WTC11 (cell line): ENCODE results near the gene SPI1. TPM values are rescaled to one million over a fixed set of nuclear protein-coding genes. Genes with fewer than 3 reads are reported as not detected.

Experiments used
- ATAC-seq: fragments of 200-7000 bp; cut with Tn5 transposase; 2 replicates; pipeline ENCODE4 v1.10.0; 2021; ENCODE audit warnings: mild to moderate bottlenecking, moderate library complexity
- CTCF ChIA-PET: fragments of 300-600 bp; sonication (Branson Sonifier 250); formaldehyde crosslinking; loops from one replicate; lab custom pipeline; 2021; ENCODE audit warnings: antibody characterized with exemption; lab: Charles Lee
- POLR2A ChIA-PET: fragments of 350-600 bp; sonication (Branson Sonifier 250); formaldehyde crosslinking; loops from one replicate; lab custom pipeline; 2021; ENCODE audit warnings: antibody characterized with exemption; lab: Charles Lee
- DNase-seq: peaks from one replicate; pipeline ENCODE4 v3.0.0; 2021; ENCODE audit warnings: low spot score
- H3K27ac Mint-ChIP-seq: 2 replicates; pipeline ENCODE4 v1.8.0; 2021; ENCODE audit warnings: mixed read lengths
- H3K27me3 Mint-ChIP-seq: 2 replicates; pipeline ENCODE4 v1.8.0; 2021; ENCODE audit warnings: low read depth, mild to moderate bottlenecking, moderate library complexity, mixed read lengths
- H3K36me3 Mint-ChIP-seq: 2 replicates; pipeline ENCODE4 v1.8.0; 2021; ENCODE audit warnings: mixed read lengths
- H3K4me1 Mint-ChIP-seq: 2 replicates; pipeline ENCODE4 v1.8.0; 2022; ENCODE audit warnings: mixed read lengths
- H3K4me3 Mint-ChIP-seq: 2 replicates; pipeline ENCODE4 v1.8.0; 2021; ENCODE audit warnings: mild to moderate bottlenecking, moderate library complexity, mixed read lengths
- H3K9me3 Mint-ChIP-seq: 2 replicates; pipeline ENCODE4 v1.8.0; 2021; ENCODE audit warnings: mixed read lengths
- CDX4 ChIP-seq: fragments of 250-450 bp; sonication (Bioruptor Pico); IDR thresholded peaks from 2 replicates; pipeline ENCODE4 v1.9.0; 2021; ENCODE audit warnings: moderate library complexity, mild to moderate bottlenecking, inconsistent platforms, borderline replicate concordance
- ELF4 ChIP-seq: sonication (generic); formaldehyde crosslinking; IDR thresholded peaks from 2 replicates; pipeline ENCODE4 v1.8.1; 2022; ENCODE audit warnings: low read depth, mild to moderate bottlenecking, moderate library complexity, missing genetic modification reagents
- ESRRA ChIP-seq: sonication (generic); formaldehyde crosslinking; IDR thresholded peaks from 2 replicates; pipeline ENCODE4 v1.8.1; 2022; ENCODE audit warnings: mild to moderate bottlenecking, missing genetic modification reagents, borderline replicate concordance
- FOXJ3 ChIP-seq: sonication (generic); formaldehyde crosslinking; IDR thresholded peaks from 2 replicates; pipeline ENCODE4 v1.9.0; 2021; ENCODE audit warnings: missing genetic modification reagents, mild to moderate bottlenecking, borderline replicate concordance
- GRHL2 ChIP-seq: fragments of 250-450 bp; sonication (Bioruptor Pico); IDR thresholded peaks from 2 replicates; pipeline ENCODE4 v1.8.0; 2022; ENCODE audit warnings: mild to moderate bottlenecking, moderate library complexity; ENCODE audit not compliant: insufficient replicate concordance, severe bottlenecking
- NFYB ChIP-seq: sonication (generic); formaldehyde crosslinking; conservative IDR thresholded peaks from 2 replicates; pipeline ENCODE4 v1.8.0; 2022; ENCODE audit warnings: low read depth, missing genetic modification reagents
- PRRX2 ChIP-seq: fragments of 250-450 bp; sonication (Bioruptor Pico); IDR thresholded peaks from 2 replicates; pipeline ENCODE4 v1.8.0; 2021; ENCODE audit warnings: mild to moderate bottlenecking
- SMAD4 ChIP-seq: sonication (generic); formaldehyde crosslinking; IDR thresholded peaks from 2 replicates; pipeline ENCODE4 v1.8.0; 2022; ENCODE audit warnings: mild to moderate bottlenecking, missing genetic modification reagents
- TEAD1 ChIP-seq: sonication (generic); formaldehyde crosslinking; IDR thresholded peaks from 2 replicates; pipeline ENCODE4 v1.8.0; 2022; ENCODE audit warnings: mild to moderate bottlenecking, missing genetic modification reagents
- ZNF219 ChIP-seq: sonication (generic); formaldehyde crosslinking; IDR thresholded peaks from 2 replicates; pipeline ENCODE4 v1.8.0; 2023; ENCODE audit warnings: missing genetic modification reagents, mild to moderate bottlenecking, borderline replicate concordance
- ZNF396 ChIP-seq: fragments of 250-450 bp; sonication (Bioruptor Pico); IDR thresholded peaks from 2 replicates; pipeline ENCODE4 v1.8.0; 2021; ENCODE audit warnings: mild to moderate bottlenecking, moderate library complexity, borderline replicate concordance
- ZNF425 ChIP-seq: fragments of 250-450 bp; sonication (Bioruptor Pico); conservative IDR thresholded peaks from 2 replicates; pipeline ENCODE4 v1.9.0; 2021; ENCODE audit warnings: mild to moderate bottlenecking
- ZNF671 ChIP-seq: fragments of 250-450 bp; sonication (Bioruptor Pico); IDR thresholded peaks from 2 replicates; pipeline ENCODE4 v1.8.0; 2021; ENCODE audit warnings: mild to moderate bottlenecking
- total RNA-seq: library from RNA; stranded (reverse); gene quantifications from 3 replicates; pipeline ENCODE4 v1.2.3, GENCODE V29; 2021
- TF ChIP-seq, protein P1 (sequence below): sonication (generic); formaldehyde crosslinking; IDR thresholded peaks from 2 replicates; pipeline ENCODE4 v1.8.0; 2023; ENCODE audit warnings: missing genetic modification reagents
- TF ChIP-seq, protein P2 (sequence below): sonication (generic); formaldehyde crosslinking; IDR thresholded peaks from 2 replicates; pipeline ENCODE4 v1.8.1; 2023; ENCODE audit warnings: mild to moderate bottlenecking, missing genetic modification reagents, borderline replicate concordance
- TF ChIP-seq, protein P3 (sequence below): fragments of 250-450 bp; sonication (Bioruptor Pico); IDR thresholded peaks from 2 replicates; pipeline ENCODE4 v1.9.0; 2021; ENCODE audit warnings: mild to moderate bottlenecking
- TF ChIP-seq, protein P4 (sequence below): fragments of 250-450 bp; sonication (Bioruptor Pico); IDR thresholded peaks from 2 replicates; pipeline ENCODE4 v1.8.0; 2021; ENCODE audit warnings: mild to moderate bottlenecking
- TF ChIP-seq, protein P5 (sequence below): sonication (generic); formaldehyde crosslinking; IDR thresholded peaks from 2 replicates; pipeline ENCODE4 v1.8.1; 2022; ENCODE audit warnings: low read depth, missing genetic modification reagents, borderline replicate concordance

SPI1 gene
- total RNA-seq, 1 experiment from 2014 or later, result 0.59 TPM

DNA sequence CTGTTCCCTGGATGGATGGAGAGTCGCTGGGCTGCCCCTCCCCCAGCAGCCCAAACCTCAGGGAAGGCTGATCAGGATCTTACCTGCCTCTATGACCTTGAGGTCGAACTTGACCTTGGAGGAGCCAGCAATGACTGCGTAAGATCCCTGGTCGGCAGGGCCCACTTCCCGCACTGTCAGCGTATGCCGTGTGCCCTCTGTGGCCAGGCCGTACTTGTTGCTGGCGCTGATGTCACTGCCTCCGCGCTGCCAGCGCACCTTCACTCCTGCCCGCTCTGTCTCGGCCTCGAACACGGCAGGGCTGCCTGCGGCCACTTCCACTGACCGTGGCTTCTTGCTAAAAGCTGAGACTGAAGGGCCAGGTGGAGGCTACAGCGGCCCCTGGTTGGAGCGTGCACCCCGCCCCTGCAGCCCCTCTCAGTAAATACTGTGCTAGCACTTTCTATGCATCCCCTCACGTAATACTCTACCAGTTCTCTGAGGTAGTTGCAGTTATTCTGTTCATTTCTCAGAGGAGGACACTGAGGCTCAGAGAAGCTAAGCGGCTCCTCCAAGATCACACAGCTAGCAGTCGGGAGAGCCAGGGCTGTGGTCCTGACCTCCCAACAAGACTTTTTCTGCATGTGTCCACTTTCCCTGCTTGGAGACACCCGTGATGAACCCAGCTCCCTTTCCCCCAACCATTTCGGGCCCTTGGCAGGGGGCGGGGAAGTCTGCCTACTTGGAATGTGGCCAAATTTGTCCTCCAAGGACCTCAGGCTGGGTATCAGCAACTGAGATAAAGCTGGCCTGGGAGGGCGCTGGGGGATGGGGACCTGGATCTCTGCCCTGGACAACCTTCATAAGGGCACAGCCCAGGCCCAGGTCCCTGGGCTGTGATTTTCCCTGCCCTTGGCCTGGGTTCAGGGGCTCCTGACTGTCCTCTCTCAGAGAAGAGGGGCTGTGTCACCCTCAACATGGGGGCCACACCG is 26.9 kb downstream of the SPI1 start:
- H3K4me1 Mint-ChIP-seq, result peaks cover 13% of the 10 kb centered on the region
- H3K36me3 Mint-ChIP-seq, result no peaks in the 10 kb centered on the region
- H3K9me3 Mint-ChIP-seq, result no peaks in the 10 kb centered on the region
- TF ChIP-seq ESRRA (CRISPR knock-in tag), result peak; percentile 87; the same call in 1 of the 2 replicates
- TF ChIP-seq, protein P1, sequence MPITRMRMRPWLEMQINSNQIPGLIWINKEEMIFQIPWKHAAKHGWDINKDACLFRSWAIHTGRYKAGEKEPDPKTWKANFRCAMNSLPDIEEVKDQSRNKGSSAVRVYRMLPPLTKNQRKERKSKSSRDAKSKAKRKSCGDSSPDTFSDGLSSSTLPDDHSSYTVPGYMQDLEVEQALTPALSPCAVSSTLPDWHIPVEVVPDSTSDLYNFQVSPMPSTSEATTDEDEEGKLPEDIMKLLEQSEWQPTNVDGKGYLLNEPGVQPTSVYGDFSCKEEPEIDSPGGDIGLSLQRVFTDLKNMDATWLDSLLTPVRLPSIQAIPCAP, result no peak
- DNase-seq, result no peak
- ChIA-PET POLR2A (no interaction called here), CTCF (interaction anchor here (1.2 to 1.4 kb wide), 3 partner anchors 92 to 118 kb away, joined by 3 to 4 read pairs (median 3); partner anchors contain the start of gene NR1H3)
- H3K4me3 Mint-ChIP-seq, result no peak overlapping the region
- peak overlapping the region; percentile 41; the same call in 1 of the 2 replicates for H3K27ac Mint-ChIP-seq
- no peaks in the 10 kb centered on the region for H3K27me3 Mint-ChIP-seq
- no peak for ATAC-seq

- DNase-seq (no peak), ATAC-seq (no peak)
- ChIA-PET POLR2A (interaction anchor here (0.7 kb wide), 1 partner anchor 93 kb away, joined by 4 read pairs; the partner anchor contains the start of gene NR1H3), CTCF (interaction anchor here (1.0 to 1.4 kb wide), 3 partner anchors 24 to 93 kb away, joined by 3 to 6 read pairs (median 3); partner anchors contain the start of gene NR1H3)
- H3K36me3 Mint-ChIP-seq, result no peaks in the 10 kb centered on the region
- no peak overlapping the region for H3K4me3 Mint-ChIP-seq
- H3K27ac Mint-ChIP-seq, result no peak overlapping the region
- no peak for TF ChIP-seq ZNF396
- TF ChIP-seq ZNF219, result no peak
- no peak for TF ChIP-seq ESRRA (CRISPR knock-in tag)
- TF ChIP-seq, protein P2, sequence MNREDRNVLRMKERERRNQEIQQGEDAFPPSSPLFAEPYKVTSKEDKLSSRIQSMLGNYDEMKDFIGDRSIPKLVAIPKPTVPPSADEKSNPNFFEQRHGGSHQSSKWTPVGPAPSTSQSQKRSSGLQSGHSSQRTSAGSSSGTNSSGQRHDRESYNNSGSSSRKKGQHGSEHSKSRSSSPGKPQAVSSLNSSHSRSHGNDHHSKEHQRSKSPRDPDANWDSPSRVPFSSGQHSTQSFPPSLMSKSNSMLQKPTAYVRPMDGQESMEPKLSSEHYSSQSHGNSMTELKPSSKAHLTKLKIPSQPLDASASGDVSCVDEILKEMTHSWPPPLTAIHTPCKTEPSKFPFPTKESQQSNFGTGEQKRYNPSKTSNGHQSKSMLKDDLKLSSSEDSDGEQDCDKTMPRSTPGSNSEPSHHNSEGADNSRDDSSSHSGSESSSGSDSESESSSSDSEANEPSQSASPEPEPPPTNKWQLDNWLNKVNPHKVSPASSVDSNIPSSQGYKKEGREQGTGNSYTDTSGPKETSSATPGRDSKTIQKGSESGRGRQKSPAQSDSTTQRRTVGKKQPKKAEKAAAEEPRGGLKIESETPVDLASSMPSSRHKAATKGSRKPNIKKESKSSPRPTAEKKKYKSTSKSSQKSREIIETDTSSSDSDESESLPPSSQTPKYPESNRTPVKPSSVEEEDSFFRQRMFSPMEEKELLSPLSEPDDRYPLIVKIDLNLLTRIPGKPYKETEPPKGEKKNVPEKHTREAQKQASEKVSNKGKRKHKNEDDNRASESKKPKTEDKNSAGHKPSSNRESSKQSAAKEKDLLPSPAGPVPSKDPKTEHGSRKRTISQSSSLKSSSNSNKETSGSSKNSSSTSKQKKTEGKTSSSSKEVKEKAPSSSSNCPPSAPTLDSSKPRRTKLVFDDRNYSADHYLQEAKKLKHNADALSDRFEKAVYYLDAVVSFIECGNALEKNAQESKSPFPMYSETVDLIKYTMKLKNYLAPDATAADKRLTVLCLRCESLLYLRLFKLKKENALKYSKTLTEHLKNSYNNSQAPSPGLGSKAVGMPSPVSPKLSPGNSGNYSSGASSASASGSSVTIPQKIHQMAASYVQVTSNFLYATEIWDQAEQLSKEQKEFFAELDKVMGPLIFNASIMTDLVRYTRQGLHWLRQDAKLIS (CRISPR knock-in tag), result no peak
- TF ChIP-seq, protein P3, sequence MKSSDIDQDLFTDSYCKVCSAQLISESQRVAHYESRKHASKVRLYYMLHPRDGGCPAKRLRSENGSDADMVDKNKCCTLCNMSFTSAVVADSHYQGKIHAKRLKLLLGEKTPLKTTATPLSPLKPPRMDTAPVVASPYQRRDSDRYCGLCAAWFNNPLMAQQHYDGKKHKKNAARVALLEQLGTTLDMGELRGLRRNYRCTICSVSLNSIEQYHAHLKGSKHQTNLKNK (CRISPR knock-in tag), result no peak
- TF ChIP-seq PRRX2 (CRISPR knock-in tag), result no peak
- no peak for TF ChIP-seq ZNF425 (CRISPR knock-in tag)
- TF ChIP-seq TEAD1 (CRISPR knock-in tag), result no peak
- no peak for TF ChIP-seq FOXJ3 (CRISPR knock-in tag)
- no peak for TF ChIP-seq GRHL2 (CRISPR knock-in tag)
- H3K9me3 Mint-ChIP-seq, result no peaks in the 10 kb centered on the region
- H3K4me1 Mint-ChIP-seq, result peaks cover 13% of the 10 kb centered on the region
- H3K27me3 Mint-ChIP-seq, result no peaks in the 10 kb centered on the region
These were observed 28.0 kb downstream of the SPI1 start for GRCh38 chr11:47350315-47350714.

DNA sequence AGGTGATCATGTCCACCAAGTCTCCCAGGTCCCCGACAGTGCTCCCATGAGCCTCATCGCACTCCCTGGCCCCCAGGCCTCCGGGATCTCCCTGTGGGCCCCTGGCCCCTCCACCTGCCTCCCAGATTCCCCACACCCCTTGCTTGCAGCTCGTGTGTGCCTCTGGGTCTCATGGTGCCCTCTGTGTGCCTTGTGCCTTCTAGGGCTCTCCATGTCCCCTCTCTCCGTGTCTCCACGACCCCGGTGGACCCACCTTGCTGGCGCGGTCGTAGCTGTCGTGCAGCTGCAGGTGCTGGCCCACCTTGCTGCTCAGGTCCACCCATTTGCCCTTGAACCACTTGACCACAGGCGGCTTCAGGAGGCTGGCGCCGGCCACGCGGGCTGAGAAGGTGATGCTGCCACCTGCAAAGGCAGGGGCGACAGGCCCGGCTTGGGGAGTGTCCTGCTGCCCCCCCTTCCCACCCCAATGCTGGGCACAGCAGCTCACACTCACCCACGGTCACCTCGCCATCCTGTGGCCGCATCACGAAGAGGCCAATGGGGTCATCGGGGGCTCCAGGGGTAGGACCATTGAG is 28.7 kb downstream of the SPI1 start:
- H3K4me3 Mint-ChIP-seq, result no peak overlapping the region
- no peak overlapping the region for H3K27ac Mint-ChIP-seq
- ATAC-seq, result no peak
- H3K36me3 Mint-ChIP-seq, result no peaks in the 10 kb centered on the region
- POLR2A ChIA-PET, result interaction anchor here (0.7 kb wide), 1 partner anchor 92 kb away, joined by 4 read pairs; the partner anchor contains the start of gene NR1H3
- no peak for DNase-seq
- H3K27me3 Mint-ChIP-seq, result no peaks in the 10 kb centered on the region
- H3K9me3 Mint-ChIP-seq, result no peaks in the 10 kb centered on the region
- CTCF ChIA-PET, result interaction anchor here (0.6 to 1.4 kb wide), 5 partner anchors 25 to 197 kb away, joined by 3 to 6 read pairs (median 3); partner anchors contain the start of gene NR1H3
- peaks cover 13% of the 10 kb centered on the region for H3K4me1 Mint-ChIP-seq
- TF ChIP-seq ZNF671 (CRISPR knock-in tag) (no peak), SMAD4 (no peak), ELF4 (CRISPR knock-in tag) (no peak), NFYB (CRISPR knock-in tag) (no peak), CDX4 (CRISPR knock-in tag) (no peak)
- TF ChIP-seq, protein P4, sequence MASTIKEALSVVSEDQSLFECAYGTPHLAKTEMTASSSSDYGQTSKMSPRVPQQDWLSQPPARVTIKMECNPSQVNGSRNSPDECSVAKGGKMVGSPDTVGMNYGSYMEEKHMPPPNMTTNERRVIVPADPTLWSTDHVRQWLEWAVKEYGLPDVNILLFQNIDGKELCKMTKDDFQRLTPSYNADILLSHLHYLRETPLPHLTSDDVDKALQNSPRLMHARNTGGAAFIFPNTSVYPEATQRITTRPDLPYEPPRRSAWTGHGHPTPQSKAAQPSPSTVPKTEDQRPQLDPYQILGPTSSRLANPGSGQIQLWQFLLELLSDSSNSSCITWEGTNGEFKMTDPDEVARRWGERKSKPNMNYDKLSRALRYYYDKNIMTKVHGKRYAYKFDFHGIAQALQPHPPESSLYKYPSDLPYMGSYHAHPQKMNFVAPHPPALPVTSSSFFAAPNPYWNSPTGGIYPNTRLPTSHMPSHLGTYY (CRISPR knock-in tag), result no peak
- TF ChIP-seq, protein P5, sequence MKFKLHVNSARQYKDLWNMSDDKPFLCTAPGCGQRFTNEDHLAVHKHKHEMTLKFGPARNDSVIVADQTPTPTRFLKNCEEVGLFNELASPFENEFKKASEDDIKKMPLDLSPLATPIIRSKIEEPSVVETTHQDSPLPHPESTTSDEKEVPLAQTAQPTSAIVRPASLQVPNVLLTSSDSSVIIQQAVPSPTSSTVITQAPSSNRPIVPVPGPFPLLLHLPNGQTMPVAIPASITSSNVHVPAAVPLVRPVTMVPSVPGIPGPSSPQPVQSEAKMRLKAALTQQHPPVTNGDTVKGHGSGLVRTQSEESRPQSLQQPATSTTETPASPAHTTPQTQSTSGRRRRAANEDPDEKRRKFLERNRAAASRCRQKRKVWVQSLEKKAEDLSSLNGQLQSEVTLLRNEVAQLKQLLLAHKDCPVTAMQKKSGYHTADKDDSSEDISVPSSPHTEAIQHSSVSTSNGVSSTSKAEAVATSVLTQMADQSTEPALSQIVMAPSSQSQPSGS (CRISPR knock-in tag), result no peak
